SU-DHL-6 (cell line): ENCODE results near the gene FAM107B.

ENCODE experiments used
- H2AFZ ChIP-seq: fragments of 200-600 bp; sonication (generic); 2 replicates; pipeline ENCODE4 v1.6.1; 2014; ENCODE audit warnings: low read depth, mild to moderate bottlenecking, moderate library complexity, mixed read lengths, antibody characterized with exemption, low read length; ENCODE audit not compliant: severe bottlenecking
- H3F3A ChIP-seq: fragments of 200-600 bp; shearing (Covaris generic); 2 replicates; pipeline ENCODE4 v1.6.0; 2016; ENCODE audit warnings: antibody characterized with exemption, mild to moderate bottlenecking; ENCODE audit not compliant: insufficient read depth
- H3K27ac ChIP-seq: fragments of 200-600 bp; sonication (generic); 2 replicates; pipeline ENCODE4 v1.5.1; 2016; ENCODE audit warnings: low read depth, mild to moderate bottlenecking, low read length, moderate library complexity, mixed read lengths
- H3K27me3 ChIP-seq: fragments of 200-600 bp; sonication (generic), shearing (Covaris generic); 2 replicates; pipeline ENCODE4 v1.6.0; 2014; ENCODE audit warnings: mild to moderate bottlenecking, low read length
- H3K36me3 ChIP-seq: fragments of 200-600 bp; sonication (generic); 2 replicates; pipeline ENCODE4 v1.6.1; 2014; ENCODE audit warnings: mild to moderate bottlenecking, low read length, mixed read lengths
- H3K4me2 ChIP-seq: fragments of 300-600, 200-600 bp; shearing (Covaris generic), sonication (generic); 2 replicates; pipeline ENCODE4 v1.6.0; 2014; ENCODE audit warnings: low read length, low read depth, mild to moderate bottlenecking; ENCODE audit not compliant: poor library complexity, severe bottlenecking
- H3K4me3 ChIP-seq: fragments of 200-600 bp; sonication (generic); 2 replicates; pipeline ENCODE4 v1.5.1; 2014; ENCODE audit warnings: antibody characterized with exemption, low read length, mild to moderate bottlenecking, mixed read lengths; ENCODE audit not compliant: insufficient read depth, poor library complexity, severe bottlenecking
- H3K79me2 ChIP-seq: fragments of 200-600 bp; sonication (generic); 2 replicates; pipeline ENCODE4 v1.6.1; 2014; ENCODE audit warnings: mild to moderate bottlenecking, low read length, moderate library complexity; ENCODE audit not compliant: insufficient read depth
- H3K9ac ChIP-seq: fragments of 200-600 bp; sonication (generic); 2 replicates; pipeline ENCODE4 v1.7.0; 2014; ENCODE audit warnings: mild to moderate bottlenecking, low read length
- H3K9me2 ChIP-seq: fragments of 200-600 bp; sonication (generic); replicated peaks from 2 replicates; pipeline ENCODE4 v1.6.1; 2014; ENCODE audit warnings: low read length; ENCODE audit not compliant: insufficient read depth
- H3K9me3 ChIP-seq: fragments of 200-600 bp; sonication (generic); 2 replicates; pipeline ENCODE4 v1.6.1; 2014; ENCODE audit warnings: low read length, mixed read lengths; ENCODE audit not compliant: insufficient read depth
- H4K20me1 ChIP-seq: fragments of 200-600 bp; sonication (generic); 2 replicates; pipeline ENCODE4 v1.6.1; 2014; ENCODE audit warnings: low read depth, mild to moderate bottlenecking, antibody characterized with exemption, low read length, moderate library complexity, mixed read lengths
- CTCF ChIP-seq: fragments of 200-600 bp; sonication (generic); IDR thresholded peaks from one replicate; pipeline ENCODE4 v1.5.1; 2017; ENCODE audit warnings: antibody characterized with exemption, mild to moderate bottlenecking, low read length, moderate library complexity; ENCODE audit not compliant: insufficient read depth, poor library complexity, severe bottlenecking
- EZH2phosphoT487 ChIP-seq: fragments of 200-600 bp; sonication (generic), shearing (Covaris generic); conservative IDR thresholded peaks from 2 replicates; pipeline ENCODE4 v1.6.1; 2018; ENCODE audit warnings: mild to moderate bottlenecking, antibody characterized with exemption, low read length, moderate library complexity, mixed read lengths

FAM107B gene

GRCh38 chr10:14727465-14727864, 47.2 kb downstream of the FAM107B start:
- H3K9me3 ChIP-seq: no peaks in the 10 kb centered on the region
- no peaks in the 10 kb centered on the region for H3K79me2 ChIP-seq
- H3K36me3 ChIP-seq: no peaks in the 10 kb centered on the region
- H2AFZ ChIP-seq: no peak overlapping the region
- H3F3A ChIP-seq: no peaks in the 10 kb centered on the region
- H3K9me2 ChIP-seq: no peaks in the 10 kb centered on the region
- no peak overlapping the region for H3K4me2 ChIP-seq
- H3K4me3 ChIP-seq: no peak overlapping the region
- no peak overlapping the region for H3K27ac ChIP-seq
- H3K27me3 ChIP-seq: no peaks in the 10 kb centered on the region
- TF ChIP-seq EZH2phosphoT487 (no peak), CTCF (no peak)
- H3K9ac ChIP-seq: no peak overlapping the region
- H4K20me1 ChIP-seq: no peaks in the 10 kb centered on the region

GRCh38 chr10:14724931-14725330, 49.8 kb downstream of the FAM107B start:
- Histone ChIP-seq H2AFZ (no peak overlapping the region), H3K79me2 (no peaks in the 10 kb centered on the region), H3K9me3 (0 out of 2 replicates have a peak, but pooled peaks cover 3% of the 10 kb centered on the region), H3K4me2 (no peak overlapping the region), H3K27ac (no peak overlapping the region), H3K9ac (no peak overlapping the region), H4K20me1 (no peaks in the 10 kb centered on the region), H3K4me3 (no peak overlapping the region), H3F3A (no peaks in the 10 kb centered on the region), H3K27me3 (no peaks in the 10 kb centered on the region), H3K9me2 (no peaks in the 10 kb centered on the region), H3K36me3 (no peaks in the 10 kb centered on the region)
- TF ChIP-seq CTCF (no peak), EZH2phosphoT487 (no peak)

- H2AFZ ChIP-seq: no peak overlapping the region
- H3K79me2 ChIP-seq: no peaks in the 10 kb centered on the region
- H3K9me3 ChIP-seq: 0 out of 2 replicates have a peak, but pooled peaks cover 3% of the 10 kb centered on the region
- H3F3A ChIP-seq: no peaks in the 10 kb centered on the region
- H3K27ac ChIP-seq: no peak overlapping the region
- no peaks in the 10 kb centered on the region for H3K9me2 ChIP-seq
- no peak overlapping the region for H3K9ac ChIP-seq
- no peaks in the 10 kb centered on the region for H3K36me3 ChIP-seq
- H3K4me3 ChIP-seq: no peak overlapping the region
- H3K4me2 ChIP-seq: no peak overlapping the region
- H4K20me1 ChIP-seq: no peaks in the 10 kb centered on the region
- TF ChIP-seq EZH2phosphoT487: no peak
- TF ChIP-seq CTCF: no peak
- H3K27me3 ChIP-seq: no peaks in the 10 kb centered on the region
These were observed 51.5 kb downstream of the FAM107B start for GRCh38 chr10:14723052-14723689.
